HCT116 (cell line): Measurements from ENCODE around the gene TMEM191C. TPM values are rescaled to one million over a fixed set of nuclear protein-coding genes. Genes with fewer than 3 reads are reported as not detected.
"Not testable (repeated sequence)": the region's sequence is repeated elsewhere in the genome, so short reads cannot be mapped to it uniquely, and the experiment has no call there.

ENCODE experiments used
- ATAC-seq: fragments of 200-7000 bp; cut with Tn5 transposase; 2 replicates; pipeline ENCODE4 v1.9.1; 2020; ENCODE audit warnings: mild to moderate bottlenecking, moderate library complexity
- BruUV-seq: library from RNA; stranded (reverse); fragments of 400-500 nt; replicated peaks from 2 replicates; lab custom pipeline; 2021; lab: Mats Ljungman, UMichigan
- CTCF ChIA-PET: fragments of 300-600 bp; sonication (Branson Sonifier 250); formaldehyde crosslinking; loops from one replicate; lab custom pipeline; 2021; ENCODE audit warnings: antibody characterized with exemption; lab: Charles Lee
- POLR2A ChIA-PET: fragments of 300-600, 350-600 bp; sonication (Branson Sonifier 250); formaldehyde crosslinking; loops from one replicate; lab custom pipeline; 2021; ENCODE audit warnings: antibody characterized with exemption; lab: Charles Lee
- RAD21 ChIA-PET, 2 experiments: fragments of 300-600 bp; sonication (Branson Sonifier 250); formaldehyde crosslinking; loops; one replicate each; lab custom pipeline; 2023; ENCODE audit warnings: low total read pairs in 2 of 2; ENCODE audit not compliant: uncharacterized antibody in 2 of 2, unreplicated experiment in 2 of 2, low non-redundant PET in 1 of 2; lab: Charles Lee
- DNase-seq: peaks from one replicate; pipeline ENCODE4 v3.0.0-alpha.2; 2010; ENCODE audit warnings: low read depth, low spot score
- H2AFZ ChIP-seq: fragments of 200-600 bp; shearing (Covaris generic), sonication (generic); 2 replicates; pipeline ENCODE4 v1.6.1; 2017; ENCODE audit warnings: low read depth, mixed run types, mixed read lengths, antibody characterized with exemption, low read length; ENCODE audit not compliant: poor library complexity, severe bottlenecking
- H3K27ac ChIP-seq: 2 replicates; pipeline ENCODE4 v1.5.1; 2012; ENCODE audit warnings: low read depth, low read length
- H3K27me3 ChIP-seq: fragments of 200-600 bp; sonication (generic); 2 replicates; pipeline ENCODE4 v1.6.1; 2016; ENCODE audit warnings: mixed run types, low read length, mixed read lengths; ENCODE audit not compliant: insufficient read depth
- H3K36me3 ChIP-seq, 2 experiments: fragments of 200-500 bp in 1 of 2; fragments of 200-600 bp in 1 of 2; sonication (Bioruptor generic) in 1 of 2; sonication (generic) in 1 of 2; 2 replicates each; pipeline versions ENCODE4 v1.5.1 to v1.6.1; 2014 to 2016; ENCODE audit warnings: low read length in 2 of 2, inconsistent platforms in 1 of 2, mixed read lengths in 1 of 2, mixed run types in 1 of 2; ENCODE audit not compliant: insufficient read depth in 2 of 2, control insufficient read depth in 1 of 2
- H3K4me1 ChIP-seq, 2 experiments: fragments of 200-600 bp in 1 of 2; sonication (generic) in 1 of 2; 2 replicates each; pipeline versions ENCODE4 v1.5.1 to v1.6.1; 2012 to 2017; ENCODE audit warnings: low read length in 2 of 2, inconsistent platforms in 1 of 2, mild to moderate bottlenecking in 1 of 2, mixed read lengths in 1 of 2, mixed run types in 1 of 2, moderate library complexity in 1 of 2; ENCODE audit not compliant: insufficient read depth in 2 of 2, control insufficient read depth in 1 of 2
- H3K4me2 ChIP-seq: fragments of 200-600 bp; sonication (generic); 2 replicates; pipeline ENCODE4 v1.6.1; 2017; ENCODE audit warnings: mixed run types, low read length, mixed read lengths
- H3K4me3 ChIP-seq, 2 experiments: fragments of 200-600 bp in 1 of 2; sonication (generic) in 1 of 2; replicated peaks in 1 of 2; 2 replicates each; pipeline ENCODE4 v1.5.1; 2011 to 2016; ENCODE audit warnings: low read length in 2 of 2, control low read depth in 1 of 2, low read depth in 1 of 2, mild to moderate bottlenecking in 1 of 2, mixed read lengths in 1 of 2, mixed run types in 1 of 2
- H3K79me2 ChIP-seq: fragments of 200-600 bp; sonication (generic); 2 replicates; pipeline ENCODE4 v1.6.1; 2017; ENCODE audit warnings: mild to moderate bottlenecking, mixed run types, low read length, moderate library complexity, mixed read lengths; ENCODE audit not compliant: insufficient read depth
- H3K9ac ChIP-seq: fragments of 200-600 bp; sonication (generic); 2 replicates; pipeline ENCODE4 v1.6.1; 2016; ENCODE audit warnings: low read length, mixed read lengths
- H3K9me2 ChIP-seq: fragments of 200-600 bp; sonication (generic), shearing (Covaris generic); 2 replicates; pipeline ENCODE4 v1.6.1; 2017; ENCODE audit warnings: mixed run types, mild to moderate bottlenecking, moderate library complexity; ENCODE audit not compliant: insufficient read depth
- H3K9me3 ChIP-seq, 2 experiments: fragments of 200-500 bp in 1 of 2; fragments of 200-600 bp in 1 of 2; sonication (Bioruptor generic) in 1 of 2; sonication (generic) in 1 of 2; 2 replicates each; pipeline ENCODE4 v1.6.1; 2014 to 2017; ENCODE audit warnings: low read length in 2 of 2, mixed read lengths in 2 of 2, inconsistent platforms in 1 of 2, low read depth in 1 of 2, mild to moderate bottlenecking in 1 of 2, mixed run types in 1 of 2, moderate library complexity in 1 of 2; ENCODE audit not compliant: control insufficient read depth in 1 of 2, insufficient read depth in 1 of 2
- H4K20me1 ChIP-seq: fragments of 200-600 bp; sonication (generic), shearing (Covaris generic); 2 replicates; pipeline ENCODE4 v1.6.1; 2017; ENCODE audit warnings: mixed run types, mild to moderate bottlenecking, moderate library complexity; ENCODE audit not compliant: insufficient read depth
- intact Hi-C: fragments of 100-400 bp; cut with micrococcal nuclease; formaldehyde crosslinking; loops from 2 replicates; pipeline ENCODE4 v1.10.0; 2022
- total RNA-seq: library from RNA; stranded (reverse); gene quantifications from one replicate; pipeline ENCODE4 v1.2.1, GENCODE V29; 2021; ENCODE audit not compliant: unreplicated experiment

Gene TMEM191C
- total RNA-seq, 1 experiment from 2014 or later: 3.1 TPM

GRCh38 chr22:21516970-21517764 lies 50.0 kb downstream of the TMEM191C start:
- H3K36me3 ChIP-seq, H3K79me2 ChIP-seq, H3K9me3 ChIP-seq, intact Hi-C loops, H3K9me2 ChIP-seq, H2AFZ ChIP-seq, H3K4me2 ChIP-seq, DNase-seq, H4K20me1 ChIP-seq, RAD21 ChIA-PET, POLR2A ChIA-PET, CTCF ChIA-PET, H3K4me1 ChIP-seq, H3K27ac ChIP-seq, H3K9ac ChIP-seq, BruUV-seq, H3K27me3 ChIP-seq, H3K4me3 ChIP-seq: not testable (repeated sequence)
- peak; percentile 87 for ATAC-seq

Other genes with a start within 250 kb of the TMEM191C start
- 0.25 TPM for gene RIMBP3B, start 83.6 kb upstream of the TMEM191C start, total RNA-seq
- 6.7 TPM for gene HIC2, start 50.0 kb upstream of the TMEM191C start, total RNA-seq
- 0.15 TPM for gene RIMBP3C, start 84.1 kb downstream of the TMEM191C start, total RNA-seq
- 55.6 TPM for gene UBE2L3, start 100.3 kb downstream of the TMEM191C start, total RNA-seq
- gene YDJC, start 162.6 kb downstream of the TMEM191C start, total RNA-seq: 78.3 TPM
- 0.66 TPM for gene CCDC116, start 165.4 kb downstream of the TMEM191C start, total RNA-seq
- gene SDF2L1, start 174.9 kb downstream of the TMEM191C start, total RNA-seq: 86.2 TPM
- gene PPIL2, start 198.6 kb downstream of the TMEM191C start, total RNA-seq: 46.1 TPM